Right forelimb (tissue), 1 donor: ENCODE data around the gene IGF1.

Experiments
- DNase-seq: peaks from one replicate; pipeline ENCODE4 v3.0.0-alpha.2; 2018

The IGF1 gene

GRCh38 chr12:102425109-102426039 is 55.0 kb downstream of the IGF1 start:
- no peak for DNase-seq

GRCh38 chr12:102423462-102423861 is 56.9 kb downstream of the IGF1 start:
- no peak for DNase-seq

DNA sequence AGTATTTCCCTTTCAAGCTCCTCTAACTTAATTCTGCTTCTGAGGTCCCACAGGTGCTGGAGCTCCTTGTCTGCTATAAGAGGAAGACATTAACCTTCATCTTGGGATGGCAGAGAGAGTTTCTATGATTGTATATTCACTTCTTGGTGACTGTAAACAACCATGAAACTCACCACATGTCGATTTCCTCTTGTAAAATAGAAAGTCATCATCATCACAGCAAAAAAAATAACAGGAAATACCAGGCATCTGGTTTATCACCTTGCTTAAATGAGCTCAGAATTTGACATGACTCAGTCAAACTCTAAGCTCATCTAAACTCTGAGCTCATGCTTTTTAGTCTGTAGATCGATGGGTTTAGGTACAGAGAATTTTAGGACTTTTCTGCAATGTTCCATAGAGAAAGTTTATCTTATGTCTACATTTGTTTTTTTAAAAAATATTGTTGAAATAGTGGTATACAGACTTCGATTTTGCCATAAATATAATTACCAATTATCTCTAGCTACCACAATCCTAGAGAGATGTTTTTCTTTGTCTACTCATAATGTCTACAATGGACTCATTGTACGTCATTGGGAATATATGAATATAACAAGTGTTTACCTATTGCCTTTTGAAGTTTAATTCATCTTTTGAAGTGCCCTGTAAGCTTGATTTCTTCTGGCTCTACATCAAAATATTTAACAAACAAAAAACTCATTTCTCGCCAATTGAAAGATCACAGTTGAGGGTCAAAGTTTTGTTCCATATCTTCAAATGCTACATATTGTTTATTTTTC is 58.4 kb downstream of the IGF1 start:
- no peak for DNase-seq

DNA sequence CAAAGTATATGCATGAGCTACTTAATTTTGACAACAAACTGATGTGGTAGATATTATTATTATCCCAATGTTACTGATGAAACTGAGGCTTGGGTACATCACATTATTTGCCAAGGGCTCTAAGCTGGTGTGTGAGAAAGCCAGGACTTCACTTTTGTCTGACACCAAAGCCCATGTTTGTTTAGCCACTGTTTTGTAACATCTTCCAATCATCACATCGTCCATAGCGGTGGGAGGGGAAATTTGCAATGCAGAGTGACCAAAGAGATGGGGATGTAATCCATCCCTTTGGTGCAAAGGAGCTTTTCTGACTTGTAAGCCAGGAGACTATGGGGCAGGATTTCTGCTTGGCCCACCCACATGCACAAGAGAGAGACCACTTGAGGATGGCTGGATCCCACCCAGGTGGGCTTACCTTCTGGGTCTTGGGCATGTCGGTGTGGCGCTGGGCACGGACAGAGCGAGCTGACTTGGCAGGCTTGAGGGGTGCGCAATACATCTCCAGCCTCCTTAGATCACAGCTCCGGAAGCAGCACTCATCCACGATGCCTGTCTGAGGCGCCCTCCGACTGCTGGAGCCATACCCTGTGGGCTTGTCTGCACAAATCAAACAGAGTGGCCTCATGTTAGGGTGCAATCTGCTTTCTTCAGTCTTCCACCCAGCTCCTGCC is 61.1 kb downstream of the IGF1 start:
- DNase-seq: no peak

GRCh38 chr12:102417055-102417454 is 63.3 kb downstream of the IGF1 start:
- DNase-seq: no peak

DNA sequence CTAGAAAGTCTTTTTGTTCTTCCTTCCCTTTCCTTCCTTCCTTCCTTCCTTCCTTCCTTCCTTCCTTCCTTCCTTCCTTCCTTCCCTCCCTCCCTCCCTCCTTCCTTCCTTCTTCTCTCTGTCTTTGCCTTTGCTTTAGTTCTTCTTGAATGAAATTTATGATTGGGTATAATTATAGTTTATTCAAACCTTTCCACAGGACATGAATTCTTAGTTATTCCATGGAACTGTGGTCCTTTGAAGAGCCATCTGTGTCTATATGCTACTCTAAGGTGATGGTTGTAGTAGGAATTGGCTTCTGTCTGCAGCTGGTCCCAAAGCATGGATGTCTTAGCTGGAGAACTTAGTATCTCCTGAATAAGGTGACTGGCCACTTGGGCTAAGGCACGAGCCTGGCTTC is 64.8 kb downstream of the IGF1 start:
- no peak for DNase-seq

DNA sequence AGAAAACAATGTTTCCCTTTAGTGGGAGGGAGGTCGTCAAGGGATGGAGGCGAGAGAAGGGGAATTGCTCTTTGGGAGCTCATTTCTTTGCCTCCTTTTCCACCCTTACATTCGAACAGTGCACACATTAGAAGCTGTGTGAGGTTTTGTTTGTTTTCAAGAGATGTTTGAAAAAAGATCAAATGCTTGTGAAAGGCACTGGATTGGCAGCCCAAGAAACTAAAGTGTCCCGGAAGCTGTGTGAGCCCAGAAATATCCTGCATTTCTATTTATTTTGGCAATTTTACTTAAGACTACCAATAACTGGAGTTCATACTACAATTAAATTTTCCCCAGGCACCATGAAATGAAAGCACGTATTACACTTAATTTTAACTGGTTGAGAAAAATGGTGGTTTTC is 67.0 kb downstream of the IGF1 start:
- DNase-seq: no peak

DNA sequence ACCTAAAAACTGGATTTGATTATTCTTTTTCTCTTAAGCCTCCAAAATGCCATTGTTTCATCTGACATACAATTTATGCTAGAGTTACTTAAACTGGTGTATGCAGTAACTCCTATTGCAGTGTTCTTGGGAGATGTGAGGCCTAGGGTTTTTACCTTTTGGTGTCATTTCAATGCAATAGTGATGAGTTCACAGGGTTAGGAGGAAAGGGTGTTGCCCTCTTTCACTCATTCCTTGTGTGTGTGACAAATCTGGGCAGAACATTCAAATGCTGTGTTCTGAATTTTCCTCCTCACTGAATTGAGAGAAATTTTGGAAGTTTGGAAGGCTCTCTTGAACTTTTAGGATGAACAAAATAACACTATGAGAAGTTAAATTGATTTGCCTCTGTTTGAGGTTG is 69.9 kb downstream of the IGF1 start:
- DNase-seq: no peak

- DNase-seq: no peak
Measured at GRCh38 chr12:102408487-102409297, 71.7 kb downstream of the IGF1 start.

GRCh38 chr12:102407776-102408486 is 72.4 kb downstream of the IGF1 start:
- DNase-seq: no peak

GRCh38 chr12:102406033-102406584 is 74.3 kb downstream of the IGF1 start:
- DNase-seq: no peak

- no peak for DNase-seq
Measured at GRCh38 chr12:102401087-102401486, 79.3 kb downstream of the IGF1 start.

DNA sequence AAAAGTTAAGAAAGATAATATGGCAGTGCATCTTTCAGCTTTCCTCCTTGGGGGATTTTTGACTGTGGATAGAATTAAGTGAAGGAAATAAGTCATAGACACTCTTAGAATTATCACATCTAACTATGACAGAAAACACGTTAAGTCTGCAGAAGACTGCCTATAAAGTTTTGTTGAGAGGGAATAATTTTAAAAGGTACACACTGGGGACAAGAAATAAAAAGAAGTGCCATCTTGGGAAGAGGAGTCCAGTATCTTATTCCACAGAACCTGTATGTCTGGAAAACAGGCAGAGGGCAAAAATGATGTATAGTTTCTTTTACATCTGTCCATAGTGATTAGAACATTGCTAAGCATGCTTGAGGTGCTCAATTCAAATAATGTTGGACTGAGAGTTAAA is 80.7 kb downstream of the IGF1 start:
- no peak for DNase-seq

- no peak for DNase-seq
Measured at GRCh38 chr12:102396276-102396675, 84.1 kb downstream of the IGF1 start.

- no peak for DNase-seq
Measured at GRCh38 chr12:102394200-102394599, 86.2 kb downstream of the IGF1 start.

DNA sequence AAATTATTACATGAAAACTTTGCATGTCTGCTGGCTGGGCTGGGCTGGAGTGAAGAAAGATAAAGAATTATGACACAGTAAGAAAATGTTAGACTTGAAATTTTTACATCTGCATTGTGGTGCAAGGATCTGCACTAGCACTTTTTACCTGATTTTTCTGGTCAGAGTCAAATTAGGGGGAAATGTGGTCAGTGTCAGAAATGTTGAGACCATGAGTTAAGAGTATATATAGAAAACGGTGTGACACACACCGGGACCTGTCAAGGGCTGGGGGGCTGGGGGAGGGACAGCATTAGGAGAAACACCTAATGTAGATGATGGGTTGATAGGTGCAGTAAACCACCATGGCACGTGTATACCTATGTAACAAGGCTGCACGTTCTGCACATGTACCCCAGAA is 90.3 kb downstream of the IGF1 start:
- DNase-seq: no peak

GRCh38 chr12:102388469-102388868 is 91.9 kb downstream of the IGF1 start:
- no peak for DNase-seq

GRCh38 chr12:102385343-102385742 is 95.0 kb downstream of the IGF1 start:
- no peak for DNase-seq

- no peak for DNase-seq
Measured at GRCh38 chr12:102379346-102380162, 100.8 kb downstream of the IGF1 start.

GRCh38 chr12:102376781-102377180 is 103.6 kb downstream of the IGF1 start:
- DNase-seq: no peak
